ENCODE data around the gene JAK1.

DNA sequence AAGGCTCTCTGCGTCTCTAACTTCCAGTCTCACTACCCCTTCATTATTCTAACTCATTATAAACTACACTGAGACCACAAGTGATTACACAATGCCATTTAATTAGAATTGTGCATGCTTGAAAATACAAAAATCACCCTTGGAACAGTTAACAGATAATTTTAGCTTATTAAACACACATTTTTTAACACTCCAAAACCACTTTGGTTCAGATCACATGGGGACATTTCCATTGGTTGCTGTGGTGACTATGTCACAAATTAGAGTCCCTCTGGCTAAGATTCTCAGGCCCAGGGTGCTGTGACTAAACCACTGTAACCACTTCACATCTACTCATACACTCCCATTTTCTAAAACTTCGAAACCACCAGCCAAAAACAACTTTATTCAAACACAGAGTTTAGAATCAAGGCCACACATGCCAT is 43.0 kb downstream of the JAK1 start:
- TF ChIP-seq RAD21 (IDR thresholded peaks at IDR 0.05; ENCODE audit: low read depth): no peak
- no peak for TF ChIP-seq EGR1 (IDR thresholded peaks at IDR 0.05)
- no peak for TF ChIP-seq EP300 (IDR thresholded peaks at IDR 0.05; ENCODE audit: borderline replicate concordance)
- no peak for TF ChIP-seq ZBTB7A (IDR thresholded peaks at IDR 0.05; ENCODE audit: low read depth)
- TF ChIP-seq MAX (IDR thresholded peaks at IDR 0.05): no peak

Data from Ishikawa (cell line).